Cortex of kidney (tissue), 1 donor: ENCODE results near the gene PDCD4.
"Not testable (repeated sequence)": the region's sequence is repeated elsewhere in the genome, so short reads cannot be mapped to it uniquely, and the experiment has no call there.

Experiments used
- DNase-seq: peaks from one replicate; lab custom pipeline; 2025; lab: John Stamatoyannopoulos, UW

Gene PDCD4

DNA sequence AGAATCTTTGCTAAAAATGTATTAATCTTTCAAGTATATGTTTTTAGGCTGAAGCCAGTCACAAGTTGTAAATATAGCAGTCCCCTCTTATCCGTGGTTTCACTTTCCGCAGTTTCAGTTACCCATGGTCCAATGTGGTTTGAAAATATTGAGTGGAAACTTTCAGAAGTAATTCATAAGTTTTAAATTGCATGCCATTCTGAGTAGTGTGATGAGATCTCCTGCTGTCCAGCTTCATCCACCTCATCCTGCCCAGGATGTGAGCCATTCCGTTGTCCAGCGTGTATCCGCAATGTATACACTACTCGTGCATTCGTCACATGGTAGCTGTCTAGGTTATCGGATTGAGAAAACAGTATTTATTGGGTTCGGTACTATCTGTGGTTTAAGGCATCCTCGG is 12.2 kb downstream of the PDCD4 start:
- DNase-seq, result no peak

GRCh38 chr10:110885932-110886674 is 14.4 kb downstream of the PDCD4 start:
- no peak for DNase-seq

DNA sequence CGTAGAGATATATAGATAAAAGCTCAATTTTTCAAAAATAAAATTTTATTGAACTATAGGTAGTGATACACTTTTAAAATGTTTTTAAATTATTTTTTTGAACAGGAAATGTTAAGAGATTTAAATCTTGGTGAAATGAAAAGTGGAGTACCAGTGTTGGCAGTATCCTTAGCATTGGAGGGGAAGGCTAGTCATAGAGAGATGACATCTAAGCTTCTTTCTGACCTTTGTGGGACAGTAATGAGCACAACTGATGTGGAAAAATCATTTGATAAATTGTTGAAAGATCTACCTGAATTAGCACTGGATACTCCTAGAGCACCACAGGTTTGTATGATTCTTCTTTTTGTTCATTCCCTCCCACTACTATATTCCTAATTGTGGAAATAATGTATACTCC is 15.8 kb downstream of the PDCD4 start:
- no peak for DNase-seq

DNA sequence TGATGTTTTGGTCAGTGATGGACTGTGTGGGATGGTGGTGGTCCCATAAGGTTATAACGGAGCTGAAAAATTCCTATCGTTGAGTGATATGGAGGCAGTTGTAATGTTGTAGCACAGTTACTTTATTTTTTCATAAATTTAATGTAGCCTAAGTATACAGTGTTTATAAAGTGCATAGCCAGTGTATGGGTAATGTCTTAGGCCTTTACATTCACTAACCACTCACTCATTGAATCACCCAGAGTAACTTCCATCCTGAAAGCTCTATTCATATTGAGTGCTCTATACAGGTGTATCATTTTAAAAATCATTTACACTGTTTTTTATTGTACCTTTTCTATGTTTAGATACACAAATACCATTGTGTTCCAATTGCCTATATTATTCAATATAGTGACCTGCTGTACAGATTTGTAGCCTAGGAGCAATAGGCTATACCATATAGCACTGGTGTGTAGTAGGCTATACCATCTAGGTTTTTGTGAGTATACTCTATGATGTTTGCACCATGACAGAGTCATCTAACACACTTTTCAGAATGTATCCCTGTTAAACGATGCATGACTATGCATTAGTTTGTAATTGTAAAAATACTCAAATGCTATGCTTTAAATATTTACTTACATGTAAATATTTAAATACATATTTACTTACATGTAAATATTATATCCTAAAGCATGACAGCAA is 21.0 kb downstream of the PDCD4 start:
- DNase-seq, result no peak

DNA sequence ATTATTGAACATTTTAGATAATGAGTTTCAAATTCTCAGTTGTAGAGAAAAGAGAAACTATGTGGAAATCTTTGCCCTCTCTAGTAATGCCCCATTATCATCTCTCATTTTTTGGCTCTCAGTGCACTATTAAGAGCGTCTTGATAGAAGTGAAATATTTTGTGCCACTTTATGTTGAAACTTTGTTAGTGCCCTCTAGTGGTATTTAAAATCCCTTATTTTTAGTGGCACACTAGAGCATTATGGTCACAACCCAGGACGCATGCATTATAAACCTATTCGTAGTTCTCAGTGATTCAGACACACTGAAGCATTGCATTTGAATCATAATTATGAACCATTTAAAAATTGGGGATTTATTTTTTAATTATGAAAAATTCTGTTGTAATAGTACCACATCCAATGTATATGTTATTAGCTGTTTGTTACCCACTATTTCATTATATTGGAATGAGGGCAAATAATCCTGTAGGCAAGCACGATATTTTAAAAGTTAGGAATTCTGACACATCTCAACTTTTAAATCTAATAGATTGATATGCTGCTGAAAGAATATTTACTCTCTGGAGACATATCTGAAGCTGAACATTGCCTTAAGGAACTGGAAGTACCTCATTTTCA is 21.9 kb downstream of the PDCD4 start:
- no peak for DNase-seq

DNA sequence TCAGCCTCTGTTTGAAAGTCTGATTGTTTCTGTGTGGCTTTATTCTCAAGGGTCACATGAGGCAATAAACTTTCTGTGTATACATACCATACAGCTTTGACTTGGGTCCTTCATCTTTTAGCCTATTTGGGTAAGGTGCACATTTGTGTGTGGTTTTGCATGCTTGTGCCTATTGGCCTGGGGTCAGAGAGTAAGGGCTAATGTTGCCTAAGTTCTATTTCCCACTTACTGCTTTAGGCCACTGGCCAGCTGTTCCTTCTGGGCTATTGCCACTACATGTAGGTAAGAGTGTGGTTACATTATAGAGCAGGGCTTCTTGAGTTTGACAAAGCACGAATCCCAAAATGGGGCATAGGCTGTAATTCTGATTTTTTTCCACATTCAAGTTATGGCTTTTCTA is 25.5 kb downstream of the PDCD4 start:
- no peak for DNase-seq

- DNase-seq, result no peak
Observed at GRCh38 chr10:110898391-110898790, 26.7 kb downstream of the PDCD4 start.

- no peak for DNase-seq
Observed at GRCh38 chr10:110900983-110901382, 29.3 kb downstream of the PDCD4 start.

GRCh38 chr10:110901954-110902819 is 30.5 kb downstream of the PDCD4 start:
- no peak for DNase-seq

- no peak for DNase-seq
Observed at GRCh38 chr10:110903280-110904278, 31.9 kb downstream of the PDCD4 start.

GRCh38 chr10:110910138-110910537 is 38.4 kb downstream of the PDCD4 start:
- DNase-seq, result no peak

DNA sequence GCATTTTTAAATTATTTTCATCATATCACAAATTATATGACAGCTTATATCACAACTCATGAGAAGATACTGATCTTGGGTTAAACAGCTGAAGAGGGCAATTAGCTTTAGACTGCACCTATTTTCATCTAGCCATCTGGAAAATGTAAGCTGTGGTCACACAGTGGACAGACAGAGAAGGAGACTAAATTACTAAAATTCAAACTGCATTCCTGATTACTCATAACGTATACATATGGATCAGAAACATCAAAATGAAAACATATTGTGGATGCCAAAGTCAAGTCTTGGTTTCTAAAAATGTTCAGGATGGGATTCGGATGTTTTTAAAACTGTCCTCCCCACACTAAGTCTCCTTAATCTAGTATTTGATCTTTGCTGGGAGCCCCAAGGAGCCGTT is 40.6 kb downstream of the PDCD4 start:
- DNase-seq, result no peak

DNA sequence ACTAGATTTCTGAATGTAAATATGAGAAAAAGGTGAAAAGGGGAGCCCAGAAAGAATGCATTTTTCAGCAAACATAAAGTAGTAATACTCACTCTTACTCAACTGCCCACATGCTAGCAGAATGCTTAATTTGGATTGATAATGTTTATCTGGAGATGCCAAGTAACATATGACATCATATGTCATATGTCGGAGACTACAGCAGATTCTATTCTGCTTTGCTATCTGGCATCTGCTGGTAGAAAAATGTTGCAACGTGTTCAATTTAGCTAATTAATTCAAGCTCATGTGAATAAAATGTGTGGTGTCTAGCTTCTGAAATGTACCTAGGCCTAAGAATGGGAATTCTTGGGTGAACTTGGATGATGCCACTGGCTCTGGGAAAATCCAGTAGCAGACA is 42.7 kb downstream of the PDCD4 start:
- DNase-seq, result no peak

GRCh38 chr10:110915035-110915434 is 43.3 kb downstream of the PDCD4 start:
- DNase-seq, result no peak

- DNase-seq, result not testable (repeated sequence)
Observed at GRCh38 chr10:110915600-110915999, 43.9 kb downstream of the PDCD4 start.

DNA sequence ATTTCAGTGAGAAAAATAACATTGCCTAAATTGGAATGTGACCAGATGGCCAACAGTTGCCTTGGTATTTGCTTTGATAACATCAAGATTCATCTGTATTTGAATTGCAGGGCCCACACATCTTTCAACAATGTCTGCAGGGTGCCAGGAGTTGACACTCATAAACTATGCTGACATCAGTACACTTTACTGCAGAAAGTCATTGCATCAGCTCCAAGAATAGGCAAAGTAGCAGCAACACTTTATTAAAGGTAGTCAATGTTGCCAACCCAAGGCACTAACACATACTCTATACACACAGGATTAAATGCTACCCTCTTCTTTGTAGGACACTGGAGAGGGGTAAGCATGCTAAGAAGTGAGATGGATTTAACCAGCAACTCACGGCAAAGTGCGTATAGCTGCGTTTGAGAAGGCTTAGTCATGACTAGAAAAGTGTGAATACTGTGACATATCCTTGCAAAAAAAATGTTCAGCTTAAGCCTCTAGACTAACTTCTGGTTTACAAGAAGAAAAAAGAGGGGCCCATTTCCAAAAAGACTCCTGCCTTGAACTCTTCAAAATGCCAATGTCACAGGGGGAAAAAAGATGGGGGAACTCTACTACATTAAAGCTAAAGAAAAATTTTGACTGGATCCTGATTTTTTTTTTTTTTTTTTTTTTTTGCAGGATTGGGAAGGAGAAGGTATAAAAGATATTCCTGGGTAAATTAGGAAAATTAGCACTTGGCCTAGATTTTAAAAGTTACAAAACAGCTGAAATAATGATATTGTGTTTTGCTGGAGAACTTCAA is 45.0 kb downstream of the PDCD4 start:
- DNase-seq, result no peak

DNA sequence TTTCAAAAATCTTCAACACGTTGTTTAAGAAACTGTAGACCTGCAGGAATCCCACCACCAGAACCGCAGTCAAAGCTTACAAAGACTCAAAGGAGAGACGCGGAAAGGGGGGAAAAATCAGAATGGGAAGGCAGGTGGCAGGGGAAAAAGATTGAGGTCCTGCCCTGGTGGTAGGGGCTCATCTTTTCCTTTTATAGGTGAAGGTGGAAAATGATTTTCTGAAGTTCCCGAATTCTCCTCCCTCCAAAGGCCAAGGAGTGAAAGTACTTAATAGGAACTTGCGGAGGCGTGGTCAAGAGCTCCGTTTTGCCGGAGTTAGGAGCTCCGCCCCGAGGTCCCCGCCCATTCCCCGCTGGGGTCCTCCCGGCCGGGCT is 46.5 kb downstream of the PDCD4 start:
- DNase-seq, result no peak

DNA sequence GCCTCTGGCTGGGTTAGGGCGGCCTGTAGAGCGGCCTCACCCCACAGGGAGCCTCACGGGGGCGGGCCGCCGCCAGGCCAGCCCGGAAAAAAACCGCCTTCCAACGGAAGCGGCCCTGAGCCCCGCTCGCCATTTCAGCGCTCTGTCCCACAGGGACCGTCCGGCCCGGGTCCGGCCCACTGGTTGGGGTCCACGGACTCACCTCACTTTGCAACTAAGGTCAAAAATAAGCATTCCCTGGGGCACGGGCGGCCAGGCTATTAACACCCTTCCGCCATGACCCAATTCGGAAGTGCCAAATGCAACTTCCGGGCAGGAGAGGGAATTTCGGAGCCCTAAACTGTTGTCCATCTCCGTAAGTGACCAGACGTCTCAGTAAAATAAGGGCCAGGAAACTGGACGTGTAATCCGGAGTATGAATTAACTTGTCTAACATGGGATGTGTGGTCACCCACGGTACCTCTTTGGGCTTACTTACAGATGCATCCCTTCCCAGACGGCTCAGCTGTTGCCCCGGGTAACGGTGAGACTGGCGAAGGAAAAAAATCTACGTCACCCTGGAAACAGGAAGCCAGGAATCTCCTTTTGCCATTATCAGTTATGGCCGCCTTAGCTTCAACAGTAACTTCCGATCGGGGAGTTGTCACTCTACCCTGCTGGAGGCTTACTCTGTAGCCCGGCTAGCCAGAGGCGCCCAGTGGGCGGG is 47.1 kb downstream of the PDCD4 start, which contains the start of gene BBIP1:
Gene BBIP1 (minus strand): TSS at position 538 of the 706 bp plus-strand sequence. CDS start 1,023 bp downstream, outside the sequence.
- peak; percentile 73 for DNase-seq

DNA sequence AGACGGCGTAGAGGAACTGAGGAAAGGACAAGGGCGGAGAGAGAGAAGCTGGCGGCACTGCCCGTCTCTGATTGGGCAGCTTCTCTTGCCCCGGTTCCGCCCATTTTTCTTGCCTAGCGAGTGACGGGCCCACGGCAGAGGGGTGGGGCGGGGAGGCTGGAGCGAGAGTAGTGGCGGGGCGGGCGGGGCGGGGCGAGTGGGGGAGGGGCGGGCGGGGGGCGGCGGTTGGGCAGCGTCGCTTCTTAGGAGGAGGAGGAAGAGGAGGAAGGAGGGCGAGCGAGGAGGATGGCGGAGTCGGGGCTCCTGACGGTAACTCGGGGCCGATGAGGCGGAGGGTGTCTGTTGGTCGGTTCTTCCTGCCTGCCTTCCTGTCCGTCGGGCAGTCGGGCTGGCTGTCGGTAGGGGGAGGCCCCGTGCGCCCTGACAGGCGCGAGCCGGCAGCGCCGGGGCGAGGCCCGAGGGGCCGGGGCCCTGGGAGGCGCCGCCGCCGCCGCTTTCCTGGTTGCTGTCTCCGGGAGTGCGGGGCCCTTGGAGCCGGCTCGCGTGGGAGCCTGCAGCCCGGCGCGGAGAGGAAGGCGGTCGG is 47.7 kb downstream of the PDCD4 start, which contains the start of gene SHOC2:
Gene SHOC2 (plus strand): TSS at position 256 of the 583 bp plus-strand sequence. CDS start 44,755 bp downstream, outside the sequence.
- peak; percentile 40 for DNase-seq
